Fibroblast of skin of right quadriceps (primary cell): ENCODE data around the gene ANKS4B.
A peak's percentile ranks its signal among the peaks of the same experiment; 100 is the strongest.
"Not testable (repeated sequence)": the region's sequence is repeated elsewhere in the genome, so short reads cannot be mapped to it uniquely, and the experiment has no call there.

Experiments used
- DNase-seq: peaks from one replicate; pipeline ENCODE4 v3.0.0-alpha.2; 2013

Gene ANKS4B

DNA sequence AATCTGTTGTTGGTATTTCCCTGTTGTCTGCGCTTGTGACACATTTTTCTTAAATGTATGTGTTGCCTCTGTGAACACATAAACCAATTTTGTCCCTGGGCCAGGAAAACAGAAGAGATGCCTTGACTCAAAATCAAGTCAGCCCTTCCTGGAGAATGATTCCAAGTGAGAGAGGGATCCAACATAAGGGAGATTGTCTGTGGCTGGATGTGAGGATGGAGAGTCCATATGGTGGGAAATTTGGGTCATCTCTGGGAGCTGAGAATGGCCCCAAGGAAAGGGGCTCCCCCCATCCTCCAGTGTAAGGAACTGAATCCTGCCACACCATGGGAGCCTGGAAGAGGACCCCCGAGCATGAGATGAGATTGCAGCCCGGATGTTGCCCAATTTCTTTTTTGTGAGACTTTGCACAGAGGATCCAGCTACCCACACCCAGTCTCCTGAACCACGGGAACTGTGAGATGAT lies 31.1 kb downstream of the ANKS4B start:
- DNase-seq: no peak

DNA sequence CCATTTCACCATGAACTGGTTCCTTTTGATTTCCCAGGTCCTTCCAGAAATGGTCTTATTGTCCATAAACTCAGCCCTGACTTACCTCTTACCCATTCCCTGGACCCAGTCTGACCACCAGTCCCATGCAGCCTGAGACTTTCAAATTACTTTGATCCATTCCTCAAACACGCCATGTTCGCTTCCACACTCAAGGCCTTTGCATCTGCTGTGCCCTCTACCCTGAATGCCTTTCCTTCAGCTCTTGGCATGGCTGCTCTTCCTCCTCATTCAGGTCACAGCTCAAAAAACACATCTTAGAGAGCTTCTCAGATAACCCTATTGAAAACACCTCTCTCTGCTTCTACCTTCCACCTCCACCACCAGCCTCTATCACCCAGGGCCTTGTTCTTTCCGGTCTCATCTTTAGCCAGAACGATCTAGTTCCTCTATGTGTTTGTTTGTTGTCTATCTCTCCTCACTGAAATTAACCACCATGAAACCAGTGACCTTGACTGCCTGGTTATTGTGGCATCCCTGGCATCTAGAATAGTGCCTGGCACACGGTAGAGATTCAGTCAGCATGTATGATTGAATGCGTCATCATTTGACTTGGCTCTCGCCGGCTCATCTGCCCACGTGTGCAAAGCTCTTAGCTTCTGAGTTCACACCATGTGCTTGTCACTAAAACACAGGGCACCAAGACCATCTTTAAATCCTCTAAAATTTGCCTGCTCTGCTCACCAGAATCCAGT lies 31.8 kb downstream of the ANKS4B start:
- DNase-seq: no peak

DNA sequence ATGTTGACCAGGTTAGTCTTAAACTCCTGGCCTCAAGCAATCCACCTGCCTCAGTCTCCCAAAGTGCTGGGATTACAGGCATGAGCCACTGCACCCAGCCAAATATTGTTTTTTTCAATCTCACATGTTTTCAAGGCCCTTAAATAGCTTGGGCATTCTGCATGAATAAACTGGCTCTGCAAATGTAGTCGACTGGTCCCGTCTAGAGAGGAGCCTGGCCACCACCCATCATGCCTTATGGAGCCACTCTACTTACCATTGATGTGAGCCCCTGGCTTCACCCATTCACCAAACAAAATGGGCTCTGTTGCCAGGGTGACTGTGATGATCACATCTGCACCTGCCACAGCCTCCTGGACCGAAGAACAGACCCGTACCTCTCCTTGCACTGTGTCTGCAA lies 33.8 kb downstream of the ANKS4B start:
- no peak for DNase-seq

DNA sequence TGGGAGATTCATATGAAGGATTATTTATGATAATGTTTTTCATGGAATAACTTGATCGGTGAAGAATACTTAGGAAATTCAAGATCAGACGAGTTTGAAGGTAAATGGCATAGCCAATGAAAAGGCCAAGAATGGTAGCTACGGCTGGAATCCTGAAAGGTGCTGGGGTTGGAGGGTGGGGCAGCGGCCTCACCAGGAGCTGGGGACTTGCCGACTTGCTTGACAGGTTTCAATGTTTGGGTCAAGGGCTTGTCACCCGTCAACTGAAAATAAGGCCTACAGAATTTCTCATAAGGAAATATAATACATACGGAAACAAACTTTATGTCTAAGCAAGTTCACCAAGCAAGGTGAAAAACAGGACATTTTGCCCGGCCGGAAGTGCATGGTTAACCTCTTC lies 34.7 kb downstream of the ANKS4B start:
- DNase-seq: no peak

DNA sequence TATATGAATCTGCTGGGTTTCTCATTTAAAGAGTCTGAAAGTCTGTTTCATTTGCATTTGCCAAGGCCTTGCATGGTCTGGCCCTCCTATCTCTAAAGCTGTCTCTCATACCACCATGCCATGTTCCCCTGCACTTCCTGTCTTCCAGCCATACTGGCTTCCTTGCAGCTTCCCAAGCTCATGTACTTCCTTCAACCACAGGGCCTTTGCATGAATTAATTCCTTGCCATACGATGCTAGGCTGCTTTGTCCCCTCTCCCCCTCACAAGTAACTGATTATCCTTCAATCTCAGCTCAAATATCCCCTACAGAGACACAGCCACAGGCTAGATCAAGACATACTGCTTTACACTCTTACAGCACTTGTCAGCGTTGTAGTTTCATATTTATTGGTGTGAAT lies 38.8 kb downstream of the ANKS4B start:
- DNase-seq: no peak

DNA sequence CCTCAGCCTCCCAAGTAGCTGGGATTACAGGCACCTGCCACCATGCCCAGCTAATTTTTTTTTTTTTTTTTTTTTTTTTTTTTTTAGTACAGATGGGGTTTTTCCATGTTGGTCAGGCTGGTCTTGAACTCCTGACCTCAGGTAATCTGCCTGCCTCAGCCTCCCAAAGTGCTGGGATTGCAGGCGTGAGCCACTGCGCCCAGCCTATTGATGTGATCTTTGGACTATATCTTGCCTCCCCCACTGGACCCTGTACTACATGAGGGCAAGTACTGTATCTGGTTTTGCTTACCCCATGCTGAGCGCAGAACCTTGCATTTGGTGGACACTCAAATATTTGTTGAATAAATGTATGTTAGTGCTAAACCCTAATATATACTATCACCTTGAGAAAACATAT lies 39.3 kb downstream of the ANKS4B start:
- DNase-seq: not testable (repeated sequence)

DNA sequence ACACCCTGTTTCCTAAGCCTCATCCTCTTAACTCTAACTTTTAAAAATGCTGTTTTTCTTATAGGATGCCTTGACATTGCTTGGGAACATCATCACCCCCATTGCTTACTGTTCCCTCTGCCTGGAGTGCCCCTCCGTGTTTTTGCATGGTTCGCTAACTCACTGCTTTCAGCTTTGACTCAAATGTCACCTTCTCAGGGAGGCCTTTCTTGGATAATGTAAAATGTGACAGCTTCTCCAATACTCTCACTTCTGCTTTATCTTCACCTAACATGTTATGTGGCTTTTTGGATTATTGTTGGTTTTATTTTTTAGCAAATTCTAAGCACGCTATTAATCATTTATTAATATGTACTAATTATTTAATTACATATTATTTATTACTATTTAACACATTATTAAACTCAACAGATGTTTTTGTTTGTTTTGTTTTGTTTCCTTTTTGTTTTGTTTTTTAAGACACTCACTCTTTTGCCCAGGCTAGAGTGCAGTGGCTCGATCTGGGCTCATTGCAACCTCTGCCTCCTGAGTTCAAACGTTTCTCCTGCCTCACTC lies 40.8 kb downstream of the ANKS4B start:
- DNase-seq: no peak

DNA sequence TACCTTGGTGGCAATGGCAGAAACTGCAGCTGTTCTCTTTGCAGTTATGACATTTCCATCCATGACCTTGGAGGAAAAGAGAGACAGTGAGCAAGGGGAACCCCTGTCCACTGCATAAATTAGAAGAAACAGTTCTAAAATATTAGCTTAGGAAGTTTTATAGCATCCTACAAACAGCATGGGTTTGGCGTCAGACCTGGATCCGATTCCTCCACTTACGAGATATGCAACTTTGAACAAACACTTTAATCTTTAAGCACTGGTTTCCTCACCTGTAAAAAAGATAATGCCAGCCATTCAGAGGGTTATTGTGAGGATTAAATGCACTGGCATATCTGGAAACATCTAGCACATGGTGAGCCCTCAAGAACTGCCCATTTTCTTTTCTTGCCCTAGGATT lies 42.0 kb downstream of the ANKS4B start:
- DNase-seq: no peak

DNA sequence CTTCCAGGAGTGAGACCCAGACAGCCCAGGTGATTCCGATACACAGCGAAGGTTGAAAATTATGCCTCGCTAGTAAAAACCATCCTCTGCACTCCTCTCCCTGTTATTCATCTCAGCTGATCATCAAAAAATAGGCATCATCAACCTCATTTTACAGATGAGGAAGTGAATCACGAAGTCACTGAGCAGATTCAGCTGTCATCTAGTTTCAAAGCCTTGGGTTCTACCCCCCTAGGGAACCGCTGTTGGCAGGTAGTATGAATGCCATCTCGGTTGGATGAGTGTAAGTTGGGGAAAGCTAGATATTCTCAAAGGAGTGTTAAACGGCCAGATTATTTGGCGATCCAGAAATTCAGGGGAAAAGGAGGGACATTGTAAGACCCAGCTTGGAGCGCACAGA lies 42.6 kb downstream of the ANKS4B start:
- DNase-seq: no peak

DNA sequence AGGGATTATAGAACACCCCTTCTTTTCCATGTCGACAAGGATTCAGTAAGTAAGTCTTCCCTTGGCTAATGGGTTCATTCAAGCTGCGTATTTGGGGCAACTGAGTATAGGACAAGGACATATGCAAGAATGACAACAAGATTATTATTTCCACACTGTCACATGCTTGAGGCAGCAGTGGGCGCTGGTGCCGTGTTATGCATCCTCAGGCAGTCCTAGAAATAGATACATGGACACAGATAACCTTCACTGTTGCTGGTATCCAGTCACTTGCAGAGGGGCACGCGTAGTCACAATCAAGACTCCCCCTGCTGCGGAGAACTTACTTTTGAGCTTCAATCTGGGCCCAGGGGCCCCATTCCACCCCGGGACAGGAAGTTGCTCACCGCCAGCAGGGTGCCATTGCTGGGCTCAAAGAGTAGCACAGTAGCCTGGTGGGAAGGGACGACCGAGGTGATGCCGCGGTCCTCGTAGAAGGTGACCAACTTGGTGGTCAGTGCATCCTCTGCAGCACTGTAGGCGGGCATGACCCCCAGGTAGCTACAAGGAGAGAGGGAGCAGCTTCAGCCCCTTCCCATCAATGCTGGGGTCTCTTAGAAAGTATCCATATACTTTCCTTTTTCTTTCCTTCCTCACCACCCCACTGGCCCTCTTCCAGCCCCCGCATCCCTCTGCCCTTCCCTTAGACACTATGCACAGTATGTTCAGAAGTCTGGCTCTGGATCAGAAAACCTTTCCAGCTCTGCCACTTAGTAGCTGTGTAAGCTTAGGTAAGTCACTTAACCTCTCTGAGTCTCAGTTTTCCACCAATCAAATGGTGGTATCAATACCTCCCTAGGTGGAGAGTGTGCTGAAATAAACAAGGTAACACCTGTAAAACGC lies 43.8 kb downstream of the ANKS4B start:
- DNase-seq: no peak

DNA sequence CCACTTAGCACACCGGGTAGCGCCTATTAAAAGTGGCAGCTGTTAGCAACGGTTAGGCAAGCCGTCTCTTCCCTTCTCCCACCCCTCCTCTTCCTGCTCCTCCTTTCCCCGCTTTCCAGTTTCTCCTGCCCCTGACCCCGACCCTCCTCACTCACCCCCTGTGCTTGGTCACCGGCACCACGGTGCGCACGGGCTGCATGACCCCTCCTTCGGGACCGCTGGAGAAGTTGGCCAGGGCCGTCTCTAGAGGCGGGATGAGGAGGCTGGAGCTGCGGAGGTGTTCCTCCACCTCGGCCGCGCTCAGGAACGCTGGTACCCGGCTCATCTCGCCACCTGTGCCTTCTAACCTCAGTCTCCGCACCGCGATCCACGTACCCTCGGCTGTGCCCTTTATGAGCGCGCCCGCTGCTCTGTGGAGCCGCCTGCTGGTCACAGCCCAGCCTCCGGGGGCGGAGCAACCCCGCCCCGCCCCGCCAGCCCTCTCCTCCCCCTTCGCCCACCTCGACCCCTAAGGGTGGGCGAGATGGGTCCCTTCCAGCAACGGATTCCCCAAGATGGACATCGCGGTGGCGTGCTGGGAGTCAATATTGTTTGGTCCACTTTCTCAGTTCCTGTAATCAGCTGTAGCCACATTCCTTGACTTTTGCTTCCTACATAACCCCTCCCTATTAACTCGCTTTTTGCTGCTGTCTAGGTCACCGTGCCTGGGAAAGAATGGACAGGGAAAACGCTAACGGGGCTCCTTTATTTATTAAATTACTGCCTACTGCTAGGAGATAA lies 44.6 kb downstream of the ANKS4B start, which contains the start of gene CRYM:
TSS of gene CRYM (minus strand) at position 364 of the 780 bp plus-strand sequence. CDS start at position 325, 39 bp downstream.
- DNase-seq: peak; percentile 19

DNA sequence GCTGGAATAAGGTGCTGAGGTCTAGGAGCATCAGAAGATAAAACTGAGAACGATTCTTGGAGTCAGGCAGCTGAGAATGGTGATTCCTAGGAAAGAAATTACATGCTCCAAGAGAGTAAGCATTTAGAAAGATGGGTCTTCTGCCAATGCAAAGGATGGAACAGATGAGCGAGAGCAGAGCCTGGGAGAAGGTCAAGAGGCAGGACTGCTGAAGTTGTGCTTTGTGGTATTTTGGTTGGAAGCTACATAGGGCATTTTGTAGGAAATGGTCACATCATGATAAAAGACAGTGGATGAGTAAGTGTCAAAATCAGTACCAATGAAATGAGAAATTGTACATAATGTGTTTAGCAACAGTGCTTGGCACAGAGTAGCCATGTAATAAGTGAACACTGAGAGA lies 46.0 kb downstream of the ANKS4B start:
- no peak for DNase-seq

DNA sequence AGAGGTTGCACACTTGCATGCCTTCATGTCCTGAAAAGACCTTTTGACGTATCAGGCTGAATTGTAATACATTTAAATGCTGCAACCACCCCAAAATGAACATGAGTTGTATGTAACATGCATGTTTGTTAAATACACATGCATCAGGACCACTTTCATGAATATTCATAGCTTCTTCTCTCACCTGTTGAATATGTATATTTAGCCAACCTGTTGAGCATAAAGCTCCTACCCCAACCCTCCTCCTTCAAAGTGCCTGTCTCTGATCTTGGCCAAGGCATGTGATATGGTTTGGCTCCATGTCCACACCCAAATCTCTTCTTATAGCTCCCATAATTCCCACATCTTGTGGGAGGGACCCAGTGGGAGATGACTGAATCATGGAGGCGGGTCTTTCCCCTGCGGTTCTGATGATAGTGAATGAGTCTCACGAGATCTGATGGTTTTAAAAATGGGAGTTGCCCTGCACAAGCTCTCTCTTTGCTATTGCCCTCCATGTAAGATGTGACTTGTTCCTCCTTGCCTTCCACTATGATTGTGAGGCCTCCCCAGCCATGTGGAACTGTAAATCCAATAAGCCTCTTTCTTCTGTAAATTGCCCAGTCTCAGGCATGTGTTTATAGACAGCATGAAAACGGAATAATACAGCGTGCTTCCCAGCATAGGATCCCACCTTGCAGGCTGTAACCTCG lies 48.3 kb downstream of the ANKS4B start:
- no peak for DNase-seq

DNA sequence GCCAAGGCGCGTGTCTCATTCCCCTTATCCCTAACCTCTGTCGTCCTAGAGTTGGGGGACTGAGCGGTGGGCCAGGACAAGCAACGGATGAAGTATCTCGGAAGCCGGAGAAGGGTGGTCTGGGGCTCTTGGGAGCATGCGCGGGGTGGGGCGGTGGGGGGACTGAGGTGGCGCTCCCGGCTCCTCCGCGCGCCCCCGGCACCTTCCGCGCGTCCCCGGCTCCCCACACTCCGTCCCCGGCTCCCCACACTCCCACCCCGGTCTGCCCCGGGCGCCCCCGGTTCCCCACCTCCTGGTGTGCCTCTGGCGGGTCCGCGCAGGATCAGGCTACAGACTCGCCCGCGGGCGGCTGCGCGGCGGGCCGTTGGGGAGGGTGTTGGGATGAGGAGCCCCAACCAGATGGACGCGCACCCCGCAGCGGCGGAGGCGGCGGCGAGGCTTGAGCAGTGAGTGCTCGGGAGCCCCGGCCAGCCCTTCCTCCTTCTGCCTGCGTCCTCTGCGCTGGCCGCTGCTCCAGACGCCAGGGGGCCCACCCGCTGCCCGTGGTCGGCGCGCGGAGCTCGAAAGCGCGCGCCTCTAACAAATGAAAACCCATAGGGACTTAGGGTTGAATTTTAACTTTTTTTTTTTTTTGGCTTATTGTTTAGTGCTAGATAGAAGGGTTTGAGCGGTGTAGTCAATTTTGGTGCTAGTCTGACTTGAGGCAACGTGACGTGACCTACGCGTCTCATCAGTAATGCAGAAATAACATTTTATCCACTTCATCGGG lies 50.2 kb downstream of the ANKS4B start:
- peak; percentile 37 for DNase-seq

DNA sequence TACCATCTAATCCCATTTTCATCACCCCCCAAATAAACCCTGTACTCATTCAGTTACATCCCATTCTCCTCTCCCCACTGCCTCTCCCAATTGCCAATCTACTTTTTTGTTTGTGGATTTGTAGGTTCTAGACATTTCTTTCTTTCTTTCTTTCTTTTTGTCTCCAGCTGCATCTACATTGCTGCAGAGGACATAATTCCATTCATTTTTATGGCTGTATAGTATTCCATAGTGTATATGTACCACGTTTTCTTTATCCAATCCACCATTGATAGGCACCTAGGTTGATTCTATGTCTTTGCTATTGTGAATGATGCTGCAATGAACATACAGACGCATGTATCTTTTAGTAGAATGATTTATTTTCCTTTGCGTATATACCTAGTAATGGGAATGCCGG lies 50.9 kb downstream of the ANKS4B start:
- DNase-seq: no peak

DNA sequence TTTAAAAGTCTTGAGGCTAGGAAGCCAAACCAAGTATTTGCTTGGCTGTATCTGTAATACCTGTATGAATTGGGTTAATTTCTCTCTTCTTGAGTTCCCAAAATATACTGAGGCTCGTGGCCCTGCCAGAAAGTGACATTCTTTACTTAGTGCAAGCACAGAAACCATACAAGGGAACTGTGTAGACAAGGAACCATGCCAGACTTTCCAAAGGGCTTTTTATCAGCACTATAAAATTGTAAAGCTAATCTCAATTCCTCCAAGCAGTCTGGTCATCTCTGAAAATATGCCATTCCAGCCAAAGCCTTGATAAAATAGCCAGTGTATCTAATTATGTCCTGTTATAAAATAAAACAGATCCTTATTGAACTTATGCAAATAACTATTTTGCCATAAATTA lies 51.8 kb downstream of the ANKS4B start:
- DNase-seq: no peak

DNA sequence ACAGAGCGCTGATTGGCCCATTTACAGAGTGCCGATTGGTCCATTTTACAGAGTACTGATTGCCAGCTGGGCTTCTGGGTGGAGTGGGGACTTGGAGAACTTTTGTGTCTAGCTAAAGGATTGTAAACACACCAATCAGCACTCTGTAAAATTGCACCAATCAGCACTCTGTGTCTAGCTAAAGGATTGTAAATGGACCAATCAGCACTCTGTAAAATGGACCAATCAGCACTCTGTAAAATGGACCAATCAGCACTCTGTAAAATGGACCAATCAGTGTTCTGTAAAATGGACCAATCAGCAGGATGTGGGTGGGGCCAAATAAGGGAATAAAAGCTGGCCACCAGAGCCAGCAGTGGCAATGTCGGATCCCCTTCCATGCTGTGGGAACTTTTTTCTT lies 56.3 kb downstream of the ANKS4B start:
- DNase-seq: not testable (repeated sequence)

DNA sequence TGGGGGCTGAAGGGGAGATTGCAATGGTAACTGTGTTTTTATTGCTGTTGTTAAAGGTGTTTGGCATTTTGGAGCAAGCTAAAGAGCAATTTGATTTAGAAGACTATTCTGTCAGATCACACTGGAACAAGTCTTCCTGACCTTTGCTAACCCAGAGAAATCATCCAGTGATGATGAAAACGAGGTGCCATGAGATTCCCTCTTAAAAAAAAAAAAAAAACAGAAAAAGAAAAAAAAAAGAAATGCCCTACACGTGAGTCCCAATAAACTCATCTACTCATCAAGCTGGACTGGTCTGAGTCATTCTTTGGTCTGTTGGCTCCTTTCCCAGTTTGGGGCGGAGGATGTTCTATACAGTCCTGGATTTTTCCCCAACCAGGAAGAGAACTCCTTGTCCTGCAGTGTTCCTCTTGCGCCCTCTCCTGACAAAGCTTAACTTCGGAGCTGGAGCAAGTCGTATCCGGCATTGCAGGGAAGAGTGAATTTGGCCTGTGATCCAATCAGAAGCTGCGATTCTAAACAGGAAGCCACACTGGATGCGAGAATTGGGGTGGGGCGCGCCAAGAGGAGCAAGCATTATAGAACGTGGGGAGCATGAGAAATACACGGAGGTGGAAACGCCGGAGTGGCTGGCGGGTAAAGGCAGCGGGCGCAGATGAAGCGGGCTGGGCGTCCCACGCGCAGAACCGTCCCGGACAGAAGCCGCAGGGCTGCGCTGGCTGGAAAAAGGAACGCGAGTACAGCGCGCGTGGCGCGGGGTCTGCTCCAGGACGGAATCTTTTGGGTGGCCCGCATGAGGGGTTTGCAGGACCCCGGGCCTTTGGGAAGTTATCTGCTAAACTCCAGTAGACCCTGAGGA lies 67.0 kb downstream of the ANKS4B start:
- peak; percentile 100 for DNase-seq

DNA sequence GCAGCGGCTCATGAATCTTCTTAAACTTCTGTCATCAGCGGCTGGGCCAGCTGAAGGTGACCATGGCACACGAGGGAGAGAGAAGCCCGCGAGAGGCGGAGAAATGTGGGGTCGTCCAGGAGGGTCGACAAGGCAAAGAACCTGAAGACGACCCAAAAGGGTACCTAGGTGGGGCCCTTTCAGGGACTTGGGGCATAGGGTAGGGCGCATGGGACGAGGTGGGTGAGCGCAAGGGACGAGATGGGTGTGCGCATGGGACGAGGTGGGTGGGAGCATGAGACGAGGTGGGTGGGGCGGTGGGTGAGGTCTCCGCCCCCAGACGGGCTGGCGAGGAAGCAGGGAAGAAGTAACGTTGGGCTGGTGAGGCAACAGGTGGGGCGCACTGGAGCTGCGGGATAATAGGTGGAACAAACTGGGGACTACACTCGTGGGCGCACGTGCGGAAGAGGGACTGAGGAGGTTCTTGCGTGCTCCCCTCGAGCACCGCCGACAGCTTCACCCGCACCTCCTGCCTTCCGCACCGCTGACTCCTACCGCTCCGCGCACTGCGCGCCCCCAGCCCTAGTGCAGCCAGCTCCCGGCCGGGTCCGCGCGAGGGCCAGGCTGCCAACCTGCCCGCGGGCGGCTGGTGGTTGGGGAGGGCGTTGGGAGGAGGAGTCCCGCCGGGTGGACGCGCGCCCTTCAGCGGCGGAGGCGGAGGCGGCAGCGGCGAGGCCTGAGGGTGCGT lies 67.8 kb downstream of the ANKS4B start:
- DNase-seq: peak; percentile 59

DNA sequence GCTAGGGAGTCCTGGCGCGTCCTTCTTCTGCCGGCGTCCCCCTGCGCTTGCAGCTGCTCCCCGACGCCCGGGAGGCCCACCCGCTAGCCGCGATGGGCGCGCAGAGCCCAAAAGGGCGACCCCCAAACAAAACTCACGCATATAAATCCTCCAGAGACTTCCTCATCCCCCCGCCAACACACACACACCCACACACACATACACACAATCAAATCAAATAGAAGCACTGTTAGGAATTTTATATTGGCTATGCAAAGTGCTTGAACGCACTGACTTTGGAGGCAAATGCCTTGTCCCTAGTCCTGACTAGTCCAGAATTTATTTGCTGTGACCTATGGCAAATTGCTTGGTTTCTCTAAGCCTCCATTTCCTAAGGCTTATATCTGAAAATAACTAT lies 68.4 kb downstream of the ANKS4B start:
- peak; percentile 1 for DNase-seq
